KMS-11 (cell line): Measurements from ENCODE around the gene RPL12.

Experiments
- H2AFZ ChIP-seq: fragments of 200-600 bp; sonication (generic); 2 replicates; pipeline ENCODE4 v1.6.1; 2016; ENCODE audit warnings: antibody characterized with exemption, mixed run types, low read depth
- H3K27ac ChIP-seq: fragments of 200-600 bp; sonication (generic); 2 replicates; pipeline ENCODE4 v1.6.1; 2016; ENCODE audit warnings: mild to moderate bottlenecking, mixed run types
- H3K27me3 ChIP-seq: fragments of 200-600 bp; sonication (generic); 2 replicates; pipeline ENCODE4 v1.6.1; 2017; ENCODE audit warnings: mild to moderate bottlenecking, low read depth, mixed run types, moderate library complexity; ENCODE audit not compliant: insufficient read depth
- H3K36me3 ChIP-seq: fragments of 200-600 bp; sonication (generic); 2 replicates; pipeline ENCODE4 v1.6.1; 2017; ENCODE audit warnings: mild to moderate bottlenecking, mixed run types; ENCODE audit not compliant: insufficient read depth
- H3K4me1 ChIP-seq: fragments of 200-600 bp; sonication (generic); 2 replicates; pipeline ENCODE4 v1.6.1; 2016; ENCODE audit warnings: mild to moderate bottlenecking, low read depth, mixed run types; ENCODE audit not compliant: poor library complexity, severe bottlenecking
- H3K4me2 ChIP-seq: fragments of 200-600 bp; sonication (generic); 2 replicates; pipeline ENCODE4 v1.7.0; 2016; ENCODE audit warnings: mild to moderate bottlenecking, mixed run types
- H3K4me3 ChIP-seq: fragments of 200-600 bp; sonication (generic); IDR thresholded peaks from 2 replicates; pipeline ENCODE4 v1.6.1; 2017; ENCODE audit warnings: low read depth, low read length, mixed read lengths; ENCODE audit not compliant: insufficient read depth
- H3K79me2 ChIP-seq: fragments of 200-600 bp; sonication (generic); 2 replicates; pipeline ENCODE4 v1.6.1; 2016; ENCODE audit warnings: low read depth, mixed run types; ENCODE audit not compliant: insufficient read depth
- H3K9ac ChIP-seq: fragments of 200-600 bp; sonication (generic); 2 replicates; pipeline ENCODE4 v1.6.1; 2016; ENCODE audit warnings: mild to moderate bottlenecking, mixed run types
- H4K20me1 ChIP-seq: fragments of 200-600 bp; sonication (generic); 2 replicates; pipeline ENCODE4 v1.6.1; 2016; ENCODE audit warnings: mild to moderate bottlenecking, mixed run types; ENCODE audit not compliant: insufficient read depth
- CTCF ChIP-seq: fragments of 200-600 bp; sonication (generic); conservative IDR thresholded peaks from 2 replicates; pipeline ENCODE4 v1.6.1; 2017; ENCODE audit warnings: low read depth, mild to moderate bottlenecking, antibody characterized with exemption, low read length, moderate library complexity, mixed read lengths

The RPL12 gene

GRCh38 chr9:127402401-127403090 is 48.7 kb downstream of the RPL12 start:
- no peak overlapping the region for H3K9ac ChIP-seq
- TF ChIP-seq CTCF, result no peak
- no peaks in the 10 kb centered on the region for H3K27me3 ChIP-seq
- no peaks in the 10 kb centered on the region for H4K20me1 ChIP-seq
- no peaks in the 10 kb centered on the region for H3K36me3 ChIP-seq
- H3K79me2 ChIP-seq, result peaks cover 39% of the 10 kb centered on the region
- no peak overlapping the region for H3K4me3 ChIP-seq
- H2AFZ ChIP-seq, result no peak overlapping the region
- peaks cover 22% of the 10 kb centered on the region for H3K4me1 ChIP-seq
- no peak overlapping the region for H3K27ac ChIP-seq
- no peak overlapping the region for H3K4me2 ChIP-seq

- H3K4me3 ChIP-seq, result no peak overlapping the region
- no peak overlapping the region for H3K4me2 ChIP-seq
- H4K20me1 ChIP-seq, result no peaks in the 10 kb centered on the region
- no peaks in the 10 kb centered on the region for H3K27me3 ChIP-seq
- H3K79me2 ChIP-seq, result peaks cover 39% of the 10 kb centered on the region
- TF ChIP-seq CTCF, result no peak
- H3K9ac ChIP-seq, result no peak overlapping the region
- H3K27ac ChIP-seq, result no peak overlapping the region
- no peak overlapping the region for H2AFZ ChIP-seq
- H3K36me3 ChIP-seq, result no peaks in the 10 kb centered on the region
- H3K4me1 ChIP-seq, result peaks cover 36% of the 10 kb centered on the region
Observed at GRCh38 chr9:127399736-127400269, 51.4 kb downstream of the RPL12 start.

- TF ChIP-seq CTCF, result no peak
- peak overlapping the region; percentile 96 for H3K4me2 ChIP-seq
- H2AFZ ChIP-seq, result no peak overlapping the region
- peaks cover 45% of the 10 kb centered on the region for H3K4me1 ChIP-seq
- peak overlapping the region; percentile 73 for H3K4me3 ChIP-seq
- H3K79me2 ChIP-seq, result peaks cover 39% of the 10 kb centered on the region
- H3K27me3 ChIP-seq, result no peaks in the 10 kb centered on the region
- no peaks in the 10 kb centered on the region for H3K36me3 ChIP-seq
- H3K9ac ChIP-seq, result peak overlapping the region; percentile 62; the same call in 1 of the 2 replicates
- H4K20me1 ChIP-seq, result no peaks in the 10 kb centered on the region
- peak overlapping the region; percentile 9; the same call in 1 of the 2 replicates for H3K27ac ChIP-seq
Observed at GRCh38 chr9:127398715-127399400, 52.3 kb downstream of the RPL12 start.

- Histone ChIP-seq H2AFZ (peak overlapping the region; percentile 16; the same call in 1 of the 2 replicates), H3K27me3 (no peaks in the 10 kb centered on the region), H3K4me1 (peaks cover 51% of the 10 kb centered on the region), H3K9ac (peak overlapping the region; percentile 62; the same call in 1 of the 2 replicates), H3K36me3 (no peaks in the 10 kb centered on the region), H3K79me2 (peaks cover 39% of the 10 kb centered on the region), H3K27ac (peak overlapping the region; percentile 9; the same call in 1 of the 2 replicates), H3K4me2 (peak overlapping the region; percentile 96), H4K20me1 (no peaks in the 10 kb centered on the region), H3K4me3 (peak overlapping the region; percentile 73)
- 0 out of 2 replicates have a peak, but pooled peaks have one; percentile 8 for TF ChIP-seq CTCF
Observed at GRCh38 chr9:127398275-127398647, 52.9 kb downstream of the RPL12 start.
